Liver (tissue), 9 donors: ENCODE results near the gene EML6. TPM values are rescaled to one million over a fixed set of nuclear protein-coding genes. Genes with fewer than 3 reads are reported as not detected.

Experiments used
- DNase-seq: peaks from one replicate; pipeline ENCODE4 v3.0.0-alpha.2; 2017; ENCODE audit warnings: low spot score
- H3K27ac ChIP-seq, 2 donors: one replicate each; pipeline ENCODE4 v1.7.0; 2013; ENCODE audit warnings: inconsistent platforms in 2 of 2, low read length in 2 of 2, control low read depth in 1 of 2, low read depth in 1 of 2, mild to moderate bottlenecking in 1 of 2
- H3K27me3 ChIP-seq, 4 donors: one replicate each; pipeline versions ENCODE4 v1.6.1 to v1.7.0; 2013; ENCODE audit warnings: low read length in 3 of 4, inconsistent platforms in 1 of 4, mild to moderate bottlenecking in 1 of 4, moderate library complexity in 1 of 4; ENCODE audit not compliant: control insufficient read depth in 4 of 4, insufficient read depth in 4 of 4
- H3K36me3 ChIP-seq, 4 donors: one replicate each; pipeline versions ENCODE4 v1.6.1 to v1.7.0; 2013; ENCODE audit warnings: low read length in 3 of 4, mild to moderate bottlenecking in 3 of 4, low read depth in 1 of 4, moderate library complexity in 1 of 4; ENCODE audit not compliant: control insufficient read depth in 4 of 4, insufficient read depth in 3 of 4
- H3K4me1 ChIP-seq, 4 donors: one replicate each; pipeline versions ENCODE4 v1.6.1 to v1.7.0; 2013; ENCODE audit warnings: low read length in 3 of 4, mild to moderate bottlenecking in 3 of 4, moderate library complexity in 1 of 4; ENCODE audit not compliant: control insufficient read depth in 4 of 4, insufficient read depth in 4 of 4
- H3K4me3 ChIP-seq, 3 donors: one replicate each; pipeline versions ENCODE4 v1.6.1 to v1.7.0; 2013; ENCODE audit warnings: low read length in 3 of 3, control low read depth in 1 of 3, low read depth in 1 of 3, mild to moderate bottlenecking in 1 of 3
- H3K9ac ChIP-seq, 2 donors: one replicate each; pipeline ENCODE4 v1.7.0; 2013; ENCODE audit warnings: low read length in 2 of 2, mild to moderate bottlenecking in 2 of 2, moderate library complexity in 2 of 2, control low read depth in 1 of 2, low read depth in 1 of 2
- H3K9me3 ChIP-seq, 4 donors: one replicate each; pipeline versions ENCODE4 v1.6.1 to v1.7.0; 2013; ENCODE audit warnings: low read length in 3 of 4; ENCODE audit not compliant: control insufficient read depth in 4 of 4
- EGR1 ChIP-seq, 2 donors: IDR thresholded peaks; 2 replicates each; pipeline ENCODE4 v1.6.1; 2016 to 2018; ENCODE audit warnings: antibody characterized with exemption in 2 of 2, low read depth in 2 of 2
- FOXA1 ChIP-seq: IDR thresholded peaks from 2 replicates; pipeline ENCODE4 v1.6.1; 2016; ENCODE audit warnings: antibody characterized with exemption
- FOXA2 ChIP-seq: IDR thresholded peaks from 2 replicates; pipeline ENCODE4 v1.6.1; 2016; ENCODE audit warnings: antibody characterized with exemption
- GABPA ChIP-seq, 2 donors: IDR thresholded peaks in 1 of 2; conservative IDR thresholded peaks in 1 of 2; 2 replicates each; pipeline ENCODE4 v1.6.1; 2016; ENCODE audit warnings: antibody characterized with exemption in 2 of 2, mild to moderate bottlenecking in 1 of 2, moderate library complexity in 1 of 2
- HNF4A ChIP-seq, 2 donors: conservative IDR thresholded peaks; 2 replicates each; pipeline ENCODE4 v1.6.1; 2016; ENCODE audit warnings: antibody characterized with exemption in 2 of 2, mild to moderate bottlenecking in 2 of 2
- HNF4G ChIP-seq: IDR thresholded peaks from 2 replicates; pipeline ENCODE4 v1.6.1; 2016; ENCODE audit warnings: antibody characterized with exemption
- JUND ChIP-seq, 2 donors: IDR thresholded peaks; 2 replicates each; pipeline ENCODE4 v1.6.1; 2016; ENCODE audit warnings: antibody characterized with exemption in 2 of 2
- RAD21 ChIP-seq, 2 donors: IDR thresholded peaks; 2 replicates each; pipeline ENCODE4 v1.6.1; 2016; ENCODE audit warnings: antibody characterized with exemption in 2 of 2, mild to moderate bottlenecking in 2 of 2
- RXRA ChIP-seq, 2 donors: IDR thresholded peaks; 2 replicates each; pipeline ENCODE4 v1.6.1; 2017 to 2018; ENCODE audit warnings: antibody characterized with exemption in 2 of 2, mild to moderate bottlenecking in 1 of 2
- SP1 ChIP-seq: IDR thresholded peaks from 2 replicates; pipeline ENCODE4 v1.6.1; 2018; ENCODE audit warnings: antibody characterized with exemption, mild to moderate bottlenecking
- TAF1 ChIP-seq: conservative IDR thresholded peaks from 2 replicates; pipeline ENCODE4 v1.6.1; 2016; ENCODE audit warnings: antibody characterized with exemption, mild to moderate bottlenecking
- YY1 ChIP-seq: IDR thresholded peaks from 2 replicates; pipeline ENCODE4 v1.6.1; 2016; ENCODE audit warnings: antibody characterized with exemption, mild to moderate bottlenecking
- WGBS: extraction: QIAGEN DNeasy Blood & Tissue Kit; methylation state at CpG from one replicate; pipeline ENCODE4 v1.1.7; 2013; 5-methylcytosine and 5-hydroxymethylcytosine counted together
- polyA plus RNA-seq, 2 donors: library from polyadenylated mRNA; stranded (reverse) in 1 of 2; unstranded in 1 of 2; fragments of 200-250 nt in 1 of 2; fragments of >200 nt in 1 of 2; fragmentation: Nextera tagmentation in 1 of 2; extraction: Ambion mirVana in 1 of 2; gene quantifications; one replicate each; pipeline versions ENCODE4 v1.2.1 to v1.2.3, GENCODE V29; 2013 to 2015
- total RNA-seq, 2 donors: library from RNA; depleted of rRNA; stranded (reverse); fragments of >200 nt; gene quantifications; one replicate each; pipeline ENCODE4 v1.2.3, GENCODE V29; 2014
- TF ChIP-seq, protein P1 (sequence below): IDR thresholded peaks from 2 replicates; pipeline ENCODE4 v1.6.1; 2016; ENCODE audit warnings: antibody characterized with exemption, mild to moderate bottlenecking
- TF ChIP-seq, protein P2 (sequence below): IDR thresholded peaks from 2 replicates; pipeline ENCODE4 v1.6.1; 2016; ENCODE audit warnings: antibody characterized with exemption
- TF ChIP-seq, protein P3 (sequence below): IDR thresholded peaks from 2 replicates; pipeline ENCODE4 v1.6.1; 2016; ENCODE audit warnings: antibody characterized with exemption
- TF ChIP-seq, protein P4 (sequence below): IDR thresholded peaks from 2 replicates; pipeline ENCODE4 v1.6.1; 2016; ENCODE audit warnings: antibody characterized with exemption
- TF ChIP-seq, protein P5 (sequence below): fragments of 150-350 bp; IDR thresholded peaks from 2 replicates; pipeline ENCODE4 v1.5.1; 2017; ENCODE audit warnings: improper control_type of control experiment, low read depth, low read length; ENCODE audit not compliant: missing input control
- donor health status: healthy.
- donor health status: healthy.
- donor health status: healthy.
- donor health status: healthy.
- donor health status: healthy.

Gene EML6
- total and polyA plus RNA-seq, 4 donors = 0.33 to 3.0 (median 1.4) TPM

DNA sequence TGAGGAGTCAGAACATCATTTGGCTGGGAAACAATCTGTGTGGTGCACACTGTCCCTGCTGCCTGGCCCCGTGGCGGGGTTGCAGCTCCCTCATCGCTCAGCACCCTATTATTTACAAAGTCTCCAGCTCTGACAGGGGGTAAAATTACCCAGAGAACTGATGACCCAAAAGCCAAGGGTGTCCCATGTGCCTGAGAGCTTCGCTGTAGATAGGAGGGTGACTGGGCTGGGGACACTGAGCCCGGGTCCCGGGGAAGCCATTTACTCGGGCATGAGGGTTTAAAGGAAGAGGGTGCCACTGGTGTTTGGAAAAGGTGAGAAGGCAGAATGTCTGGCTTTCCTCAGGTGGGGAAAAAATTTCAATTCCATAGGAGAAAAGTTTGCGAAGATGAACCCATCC is 48.2 kb upstream of the EML6 start:
- Histone ChIP-seq H3K4me3 (no peak overlapping the region), H3K4me1 (peaks cover under 1 to 17% (median 4%) of the 10 kb centered on the region in 4 donors), H3K9me3 (no peaks in the 10 kb centered on the region), H3K36me3 (peaks cover 0 to 4% (median 1%) of the 10 kb centered on the region in 4 donors), H3K27ac (no peak overlapping the region), H3K9ac (no peak overlapping the region), H3K27me3 (no peaks in the 10 kb centered on the region)
- TF ChIP-seq, protein P1, sequence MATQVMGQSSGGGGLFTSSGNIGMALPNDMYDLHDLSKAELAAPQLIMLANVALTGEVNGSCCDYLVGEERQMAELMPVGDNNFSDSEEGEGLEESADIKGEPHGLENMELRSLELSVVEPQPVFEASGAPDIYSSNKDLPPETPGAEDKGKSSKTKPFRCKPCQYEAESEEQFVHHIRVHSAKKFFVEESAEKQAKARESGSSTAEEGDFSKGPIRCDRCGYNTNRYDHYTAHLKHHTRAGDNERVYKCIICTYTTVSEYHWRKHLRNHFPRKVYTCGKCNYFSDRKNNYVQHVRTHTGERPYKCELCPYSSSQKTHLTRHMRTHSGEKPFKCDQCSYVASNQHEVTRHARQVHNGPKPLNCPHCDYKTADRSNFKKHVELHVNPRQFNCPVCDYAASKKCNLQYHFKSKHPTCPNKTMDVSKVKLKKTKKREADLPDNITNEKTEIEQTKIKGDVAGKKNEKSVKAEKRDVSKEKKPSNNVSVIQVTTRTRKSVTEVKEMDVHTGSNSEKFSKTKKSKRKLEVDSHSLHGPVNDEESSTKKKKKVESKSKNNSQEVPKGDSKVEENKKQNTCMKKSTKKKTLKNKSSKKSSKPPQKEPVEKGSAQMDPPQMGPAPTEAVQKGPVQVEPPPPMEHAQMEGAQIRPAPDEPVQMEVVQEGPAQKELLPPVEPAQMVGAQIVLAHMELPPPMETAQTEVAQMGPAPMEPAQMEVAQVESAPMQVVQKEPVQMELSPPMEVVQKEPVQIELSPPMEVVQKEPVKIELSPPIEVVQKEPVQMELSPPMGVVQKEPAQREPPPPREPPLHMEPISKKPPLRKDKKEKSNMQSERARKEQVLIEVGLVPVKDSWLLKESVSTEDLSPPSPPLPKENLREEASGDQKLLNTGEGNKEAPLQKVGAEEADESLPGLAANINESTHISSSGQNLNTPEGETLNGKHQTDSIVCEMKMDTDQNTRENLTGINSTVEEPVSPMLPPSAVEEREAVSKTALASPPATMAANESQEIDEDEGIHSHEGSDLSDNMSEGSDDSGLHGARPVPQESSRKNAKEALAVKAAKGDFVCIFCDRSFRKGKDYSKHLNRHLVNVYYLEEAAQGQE = no peak
- no peak for TF ChIP-seq HNF4G
- WGBS = 91% methylated on average over 8 of the region's 8 CpGs
- DNase-seq = no peak

DNA sequence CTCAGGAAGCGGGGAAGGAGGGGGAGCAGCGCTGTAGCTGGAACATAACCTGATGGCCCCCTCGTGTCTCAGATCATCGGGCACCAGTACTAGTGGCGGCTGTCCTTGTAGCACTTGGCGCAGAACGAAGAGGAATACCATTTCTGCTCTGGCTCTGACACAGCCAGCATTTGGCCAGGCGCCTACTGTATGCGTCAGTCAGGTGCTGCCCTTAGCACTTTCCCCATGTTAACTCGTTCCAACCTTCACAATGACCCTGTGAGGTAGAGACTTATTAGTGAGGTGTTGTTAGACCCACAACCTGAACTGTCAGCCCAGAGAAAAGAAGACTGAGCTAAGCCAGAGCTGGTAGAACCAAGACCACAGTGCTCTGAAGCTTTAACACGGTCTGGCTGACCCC is 47.7 kb upstream of the EML6 start:
- WGBS = 51% methylated on average over 11 of the region's 11 CpGs
- Histone ChIP-seq H3K4me1 (peaks cover under 1 to 15% (median 8%) of the 10 kb centered on the region in 4 donors), H3K9ac (no peak overlapping the region), H3K27me3 (no peaks in the 10 kb centered on the region), H3K9me3 (no peaks in the 10 kb centered on the region), H3K27ac (no peak overlapping the region), H3K4me3 (no peak overlapping the region), H3K36me3 (peaks cover 0 to 4% (median 1%) of the 10 kb centered on the region in 4 donors)
- TF ChIP-seq, protein P2, sequence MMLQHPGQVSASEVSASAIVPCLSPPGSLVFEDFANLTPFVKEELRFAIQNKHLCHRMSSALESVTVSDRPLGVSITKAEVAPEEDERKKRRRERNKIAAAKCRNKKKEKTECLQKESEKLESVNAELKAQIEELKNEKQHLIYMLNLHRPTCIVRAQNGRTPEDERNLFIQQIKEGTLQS = no peak
- TF ChIP-seq YY1 = no peak
- no peak for TF ChIP-seq HNF4A (conservative IDR thresholded peaks at IDR 0.05)
- TF ChIP-seq, protein P3, sequence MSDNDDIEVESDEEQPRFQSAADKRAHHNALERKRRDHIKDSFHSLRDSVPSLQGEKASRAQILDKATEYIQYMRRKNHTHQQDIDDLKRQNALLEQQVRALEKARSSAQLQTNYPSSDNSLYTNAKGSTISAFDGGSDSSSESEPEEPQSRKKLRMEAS = no peak
- TF ChIP-seq, protein P4, sequence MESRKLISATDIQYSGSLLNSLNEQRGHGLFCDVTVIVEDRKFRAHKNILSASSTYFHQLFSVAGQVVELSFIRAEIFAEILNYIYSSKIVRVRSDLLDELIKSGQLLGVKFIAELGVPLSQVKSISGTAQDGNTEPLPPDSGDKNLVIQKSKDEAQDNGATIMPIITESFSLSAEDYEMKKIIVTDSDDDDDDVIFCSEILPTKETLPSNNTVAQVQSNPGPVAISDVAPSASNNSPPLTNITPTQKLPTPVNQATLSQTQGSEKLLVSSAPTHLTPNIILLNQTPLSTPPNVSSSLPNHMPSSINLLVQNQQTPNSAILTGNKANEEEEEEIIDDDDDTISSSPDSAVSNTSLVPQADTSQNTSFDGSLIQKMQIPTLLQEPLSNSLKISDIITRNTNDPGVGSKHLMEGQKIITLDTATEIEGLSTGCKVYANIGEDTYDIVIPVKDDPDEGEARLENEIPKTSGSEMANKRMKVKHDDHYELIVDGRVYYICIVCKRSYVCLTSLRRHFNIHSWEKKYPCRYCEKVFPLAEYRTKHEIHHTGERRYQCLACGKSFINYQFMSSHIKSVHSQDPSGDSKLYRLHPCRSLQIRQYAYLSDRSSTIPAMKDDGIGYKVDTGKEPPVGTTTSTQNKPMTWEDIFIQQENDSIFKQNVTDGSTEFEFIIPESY = no peak
- TF ChIP-seq FOXA2 = no peak
- no peak for TF ChIP-seq FOXA1
- TF ChIP-seq HNF4G = no peak
- TF ChIP-seq, protein P5, sequence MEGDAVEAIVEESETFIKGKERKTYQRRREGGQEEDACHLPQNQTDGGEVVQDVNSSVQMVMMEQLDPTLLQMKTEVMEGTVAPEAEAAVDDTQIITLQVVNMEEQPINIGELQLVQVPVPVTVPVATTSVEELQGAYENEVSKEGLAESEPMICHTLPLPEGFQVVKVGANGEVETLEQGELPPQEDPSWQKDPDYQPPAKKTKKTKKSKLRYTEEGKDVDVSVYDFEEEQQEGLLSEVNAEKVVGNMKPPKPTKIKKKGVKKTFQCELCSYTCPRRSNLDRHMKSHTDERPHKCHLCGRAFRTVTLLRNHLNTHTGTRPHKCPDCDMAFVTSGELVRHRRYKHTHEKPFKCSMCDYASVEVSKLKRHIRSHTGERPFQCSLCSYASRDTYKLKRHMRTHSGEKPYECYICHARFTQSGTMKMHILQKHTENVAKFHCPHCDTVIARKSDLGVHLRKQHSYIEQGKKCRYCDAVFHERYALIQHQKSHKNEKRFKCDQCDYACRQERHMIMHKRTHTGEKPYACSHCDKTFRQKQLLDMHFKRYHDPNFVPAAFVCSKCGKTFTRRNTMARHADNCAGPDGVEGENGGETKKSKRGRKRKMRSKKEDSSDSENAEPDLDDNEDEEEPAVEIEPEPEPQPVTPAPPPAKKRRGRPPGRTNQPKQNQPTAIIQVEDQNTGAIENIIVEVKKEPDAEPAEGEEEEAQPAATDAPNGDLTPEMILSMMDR = no peak
- no peak for TF ChIP-seq GABPA (IDR thresholded peaks at IDR 0.05 in 1 of 2, conservative IDR thresholded peaks at IDR 0.05 in 1 of 2)
- TF ChIP-seq JUND (IDR thresholded peaks at IDR 0.05) = no peak
- TF ChIP-seq TAF1 = no peak
- TF ChIP-seq, protein P1 = no peak
- TF ChIP-seq RXRA (IDR thresholded peaks at IDR 0.05) = no peak
- TF ChIP-seq SP1 = no peak
- no peak for TF ChIP-seq RAD21 (IDR thresholded peaks at IDR 0.05)
- no peak for TF ChIP-seq EGR1 (IDR thresholded peaks at IDR 0.05; ENCODE audit: low read depth in 2 of 2)
- no peak for DNase-seq
